NCI-H446 (cell line): ENCODE measurements around the gene BHLHA15.

Source experiments
- DNase-seq, 2 experiments: peaks; one replicate each; lab custom pipeline; 2025; lab: John Stamatoyannopoulos, UW

Gene BHLHA15

DNA sequence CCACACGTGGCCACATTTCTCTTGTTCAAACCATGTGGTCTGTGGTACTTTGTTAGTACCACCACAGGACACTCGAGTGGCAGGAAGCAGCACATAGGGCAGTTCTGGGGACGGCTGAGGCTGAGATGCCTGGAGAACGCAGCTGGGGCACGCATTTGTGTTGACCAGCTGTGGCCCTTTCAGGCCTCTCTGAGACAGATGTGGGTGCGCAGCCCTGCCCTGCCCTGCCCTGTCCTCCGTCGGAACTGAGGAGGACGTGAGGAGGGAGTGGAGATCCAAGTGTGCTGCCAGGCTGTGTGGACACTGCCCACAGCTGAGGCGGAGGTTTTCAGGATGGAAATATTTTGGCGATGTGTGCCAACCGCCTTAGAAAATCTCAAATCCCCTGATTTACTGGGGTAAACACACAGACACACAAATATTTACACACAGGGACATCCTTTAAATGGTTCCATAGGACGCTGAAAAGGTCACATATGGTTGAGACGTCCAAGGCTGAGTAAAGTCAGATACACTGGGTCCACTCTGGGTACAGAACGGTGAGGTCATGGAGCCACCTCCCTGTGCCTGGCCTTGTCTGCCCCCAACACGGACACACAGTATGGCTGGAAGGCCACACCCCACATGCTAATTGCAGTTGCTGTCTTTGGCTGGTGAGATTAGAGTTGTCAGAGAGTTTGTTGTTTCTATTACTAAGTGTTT, 14.8 kb downstream of the BHLHA15 start:
- no peak for DNase-seq

GRCh38 chr7:98227939-98228338, 16.7 kb downstream of the BHLHA15 start:
- no peak for DNase-seq

DNA sequence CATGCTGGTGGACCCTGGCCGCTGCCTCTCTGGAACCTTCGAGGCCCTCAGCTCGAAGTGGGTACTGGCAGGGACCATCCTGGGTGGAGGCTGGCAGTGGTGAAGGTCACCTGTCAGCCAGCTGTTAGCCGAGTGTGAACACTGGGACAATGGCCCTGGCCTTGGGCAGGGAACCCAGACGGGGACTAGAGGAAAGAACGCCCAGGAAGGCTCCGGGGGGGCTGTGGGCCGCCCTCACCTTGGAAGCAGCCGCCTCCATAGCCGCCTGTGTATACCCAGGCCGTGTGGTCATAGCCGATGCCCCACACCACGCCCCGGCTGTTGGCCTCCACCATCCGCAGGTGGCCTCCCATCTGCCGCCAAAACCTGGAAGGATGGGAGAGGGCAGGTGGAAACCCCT, 17.6 kb downstream of the BHLHA15 start:
- no peak for DNase-seq

DNA sequence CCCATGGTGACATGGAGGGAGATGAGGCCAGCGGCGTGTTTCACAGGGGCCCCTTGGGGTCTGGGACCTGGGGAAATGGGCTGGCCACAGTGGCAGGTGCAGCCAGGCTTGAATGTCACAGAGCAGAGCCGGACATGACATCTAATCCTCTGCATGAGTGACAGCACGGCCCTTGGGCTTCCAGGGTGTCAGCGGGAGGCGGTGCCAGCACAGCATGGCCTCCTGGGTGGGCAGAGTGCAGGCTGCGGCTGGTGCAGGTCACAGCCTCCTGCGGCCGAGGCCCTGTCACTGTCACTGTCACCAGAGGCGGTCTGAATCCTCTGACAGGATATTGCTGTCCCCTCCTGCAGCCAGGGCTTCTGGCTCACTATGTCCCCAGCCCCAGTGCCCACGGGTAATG, 18.2 kb downstream of the BHLHA15 start:
- no peak for DNase-seq

- no peak for DNase-seq
These were observed 18.9 kb downstream of the BHLHA15 start for GRCh38 chr7:98229991-98230745.

- no peak for DNase-seq
These were observed 19.7 kb downstream of the BHLHA15 start for GRCh38 chr7:98230746-98231471.

GRCh38 chr7:98231493-98232262, 20.4 kb downstream of the BHLHA15 start:
- DNase-seq: no peak

DNA sequence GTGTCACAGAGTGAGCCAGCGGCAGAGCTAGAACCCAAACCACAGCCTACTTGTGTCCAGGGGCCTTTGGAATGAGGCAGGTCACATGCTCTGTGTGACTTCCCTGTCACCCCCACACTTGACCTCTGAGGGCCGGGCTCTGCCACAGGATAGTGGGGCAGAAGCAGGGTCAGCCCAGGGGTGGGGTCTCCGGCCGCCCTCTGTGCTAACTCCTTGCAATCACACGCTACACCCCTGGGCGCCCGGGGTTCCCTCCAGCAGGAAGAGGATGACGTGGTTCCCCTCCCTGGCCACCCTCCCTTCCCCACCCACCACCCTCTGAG, 21.0 kb downstream of the BHLHA15 start:
- no peak for DNase-seq

DNA sequence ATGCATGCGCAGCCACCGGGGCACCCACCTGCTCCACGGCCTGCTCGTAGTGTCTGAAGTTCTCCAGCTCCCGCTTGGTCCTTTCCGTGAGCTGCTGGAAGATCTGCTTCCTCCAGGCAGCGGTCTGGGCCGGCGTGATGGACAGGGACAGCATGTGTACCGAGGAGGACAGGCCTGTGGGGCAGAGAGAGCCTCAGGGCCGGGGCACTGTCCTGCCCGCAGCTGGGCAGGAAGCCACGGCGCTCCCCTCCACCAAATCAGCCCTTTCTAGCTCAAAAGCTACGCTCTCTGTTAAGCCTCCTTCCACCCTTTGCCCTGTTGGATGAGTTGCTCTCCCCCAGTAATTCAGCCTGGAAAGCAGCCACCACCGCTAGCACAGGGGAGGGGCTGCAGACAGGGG, 21.6 kb downstream of the BHLHA15 start:
- no peak for DNase-seq

GRCh38 chr7:98233219-98234070, 22.2 kb downstream of the BHLHA15 start:
- DNase-seq: no peak

DNA sequence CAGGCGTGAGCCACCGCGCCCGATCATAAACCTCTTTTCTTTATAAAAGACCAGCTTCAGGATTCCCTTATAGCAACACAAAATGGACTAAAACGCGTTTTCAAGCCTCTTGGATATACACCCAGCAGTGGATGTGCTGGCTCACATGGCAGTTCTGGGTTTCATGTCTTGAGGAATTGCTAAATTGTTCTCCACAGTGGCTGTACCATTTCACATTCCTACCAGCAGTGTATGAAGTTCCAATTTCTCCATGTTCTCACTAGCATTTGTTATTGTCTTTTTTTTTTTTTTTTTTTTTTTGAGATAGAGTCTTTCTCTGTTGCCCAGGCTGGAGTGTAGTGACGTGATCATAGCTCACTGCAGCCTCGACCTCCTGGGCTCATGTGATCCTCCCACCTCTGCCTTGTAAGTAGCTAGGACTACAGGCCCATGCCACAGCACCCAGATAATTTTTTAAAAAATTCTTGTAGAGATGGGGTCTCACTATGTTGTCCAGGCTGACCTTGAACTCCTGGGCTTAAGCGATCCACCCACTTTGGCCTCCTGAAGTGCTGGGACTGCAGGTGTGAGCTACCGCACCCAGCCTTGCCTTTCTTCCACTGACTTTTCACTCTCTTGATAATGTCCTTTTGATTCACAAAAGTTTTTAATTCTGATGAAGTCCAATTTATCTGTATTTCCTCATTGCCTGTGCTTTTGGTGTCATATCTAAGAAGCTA, 23.3 kb downstream of the BHLHA15 start:
- DNase-seq: no peak

DNA sequence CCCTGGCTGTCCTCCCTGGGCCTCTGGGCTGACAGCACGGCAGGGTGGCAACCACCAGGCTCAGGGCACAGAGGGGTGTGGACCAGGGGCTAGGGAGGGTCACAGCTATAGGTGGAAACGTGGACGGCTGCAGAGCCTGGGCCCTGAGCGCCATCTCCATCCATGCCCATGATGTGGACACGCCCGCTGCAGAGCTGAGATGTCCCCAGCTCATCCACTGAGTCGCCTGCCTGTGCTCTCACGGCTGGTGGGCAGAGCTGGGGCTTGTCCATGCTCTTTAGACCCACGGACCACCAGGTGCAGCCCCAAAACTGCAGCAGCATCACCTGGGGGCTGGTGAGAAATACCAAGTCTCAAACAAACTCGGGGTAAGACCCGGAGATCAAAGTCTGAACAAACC, 24.7 kb downstream of the BHLHA15 start:
- DNase-seq: no peak

GRCh38 chr7:98236355-98237185, 25.3 kb downstream of the BHLHA15 start:
- DNase-seq: no peak

- no peak for DNase-seq
These were observed 26.8 kb downstream of the BHLHA15 start for GRCh38 chr7:98238076-98238475.

DNA sequence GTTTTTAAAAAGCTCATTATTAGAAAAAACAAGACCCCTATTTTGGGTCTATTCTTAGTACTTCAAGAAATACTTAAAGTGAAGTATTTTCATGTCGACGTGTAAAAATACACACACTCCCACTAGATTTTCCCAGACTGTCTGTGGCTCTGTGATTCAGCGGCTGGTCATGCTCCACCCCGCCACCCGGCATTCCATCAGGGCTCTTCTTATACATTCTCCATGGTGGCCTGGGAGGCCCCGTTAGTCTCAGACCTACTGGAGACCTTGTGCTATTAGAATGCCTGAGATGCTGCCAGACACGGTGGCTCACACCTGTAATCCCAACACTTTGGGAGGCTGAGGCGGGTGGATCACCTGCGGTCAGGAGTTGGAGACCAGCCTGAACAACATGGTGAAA, 27.7 kb downstream of the BHLHA15 start:
- no peak for DNase-seq

DNA sequence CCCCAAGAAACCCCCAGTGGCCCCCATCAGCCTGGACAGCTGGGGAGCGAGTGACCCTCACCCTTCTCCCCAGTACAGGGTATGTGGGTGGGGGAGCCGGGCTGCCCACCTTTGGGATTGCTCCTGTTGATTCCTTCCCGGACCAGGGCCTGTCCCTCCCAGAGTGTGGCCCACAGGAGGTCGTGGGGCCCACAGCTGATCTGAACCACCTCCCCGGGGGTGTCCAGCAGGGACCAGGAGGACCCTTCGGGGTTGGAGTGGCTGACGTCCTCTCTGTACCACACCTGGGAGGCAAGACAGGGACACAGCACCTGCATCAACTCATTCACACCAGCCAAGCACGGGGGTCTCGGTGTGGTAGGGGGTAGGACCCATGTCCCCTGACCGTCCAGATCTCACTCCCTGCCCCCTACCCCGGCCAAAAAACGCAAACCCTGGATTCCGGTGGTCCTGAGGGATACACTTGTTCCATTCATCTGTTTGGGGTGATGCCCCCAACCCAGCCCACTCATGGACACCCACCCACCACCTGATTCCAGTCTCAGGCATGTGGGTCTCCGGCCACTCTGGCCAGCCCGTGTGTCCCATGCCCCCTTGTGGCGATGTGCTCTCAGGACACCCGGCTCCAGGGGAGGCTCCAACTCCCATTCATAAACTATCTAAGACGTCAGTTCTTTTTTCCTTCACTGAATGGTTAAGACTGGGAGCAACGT, 29.9 kb downstream of the BHLHA15 start:
- no peak for DNase-seq

DNA sequence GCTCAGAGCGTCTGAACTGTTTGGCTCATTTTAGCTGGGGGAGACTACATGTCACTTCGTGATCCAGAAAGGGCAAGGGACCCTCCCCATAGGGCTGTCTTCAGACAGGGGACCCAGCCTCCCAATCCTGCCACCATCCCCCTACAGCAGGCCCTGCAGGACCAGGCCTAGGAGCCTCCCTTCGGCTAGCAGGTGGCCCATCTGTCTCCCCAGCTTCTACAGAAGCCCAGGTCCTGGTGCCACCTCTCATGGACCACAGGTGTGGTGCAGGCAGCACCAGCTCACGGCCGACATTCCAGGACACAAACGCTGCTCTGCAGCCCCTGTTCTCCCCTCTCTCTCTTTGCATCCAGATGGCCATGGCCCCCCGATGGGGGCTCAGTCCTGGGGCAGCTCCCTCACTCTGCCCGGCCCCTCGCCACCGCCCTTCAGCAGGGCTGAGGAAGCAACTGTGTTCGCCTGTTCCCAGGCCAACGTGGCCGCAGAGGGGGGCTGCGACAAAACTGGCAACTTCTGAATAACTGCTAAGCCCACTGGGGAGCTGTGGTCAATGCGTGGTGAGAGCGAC, 30.5 kb downstream of the BHLHA15 start:
- DNase-seq: no peak

- DNase-seq: no peak
These were observed 31.1 kb downstream of the BHLHA15 start for GRCh38 chr7:98242342-98242741.

GRCh38 chr7:98242934-98243333, 31.7 kb downstream of the BHLHA15 start:
- DNase-seq: no peak
